HG03196 (cell line): ENCODE measurements around the gene CELF2.
A peak's percentile ranks its signal among the peaks of the same experiment; 100 is the strongest.

Source experiments
- ATAC-seq: cut with Tn5 transposase; IDR thresholded peaks from one replicate; pipeline ENCODE4 v1.9.1; 2021; ENCODE audit not compliant: unreplicated experiment

The CELF2 gene

DNA sequence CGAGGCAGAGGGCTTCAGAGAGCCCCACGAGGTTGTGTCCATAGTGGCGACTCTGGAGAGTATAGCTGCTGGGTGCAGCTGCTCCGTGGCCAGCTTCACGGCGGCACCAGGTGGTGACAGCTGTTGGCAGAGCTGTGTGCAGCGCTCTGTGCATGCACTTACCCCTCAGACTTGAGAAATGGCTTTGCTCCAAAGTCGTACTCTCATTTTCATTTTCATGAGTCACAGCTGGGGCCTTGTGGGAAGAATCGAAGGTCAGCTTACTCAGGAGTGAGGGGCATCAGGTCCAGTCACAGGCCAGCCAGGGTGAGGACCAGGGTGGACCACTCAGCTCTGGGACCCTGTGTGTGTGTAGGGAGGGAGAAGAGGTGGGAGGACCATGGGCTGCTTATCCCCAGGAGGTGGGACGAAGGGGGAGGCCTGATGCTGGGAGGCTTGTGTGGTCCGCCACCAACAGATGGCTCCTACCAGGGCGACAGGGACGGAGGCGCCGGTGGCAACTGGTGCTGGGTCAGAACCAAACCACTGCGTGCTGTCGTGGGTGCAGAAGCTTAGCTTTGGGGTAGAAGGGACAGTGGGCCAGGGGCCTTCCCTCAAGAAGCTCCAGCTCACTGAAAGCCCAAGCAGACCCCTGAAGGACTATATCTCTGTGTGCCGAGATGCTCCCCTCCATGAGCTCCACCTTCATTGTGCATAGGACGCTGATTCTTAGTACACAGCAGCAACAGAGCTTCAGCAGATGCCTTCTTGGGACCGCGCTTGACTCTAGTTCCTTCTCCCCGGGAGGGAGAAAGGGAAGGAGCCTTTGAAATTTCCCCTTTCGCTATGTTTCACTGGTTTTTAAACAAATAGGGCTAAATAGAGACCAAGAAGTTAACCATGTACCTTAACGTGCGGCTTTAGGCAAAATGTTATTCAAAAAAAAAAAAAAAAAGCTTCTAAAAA lies 225.0 kb downstream of the CELF2 start:
- ATAC-seq, result peak; percentile 61

DNA sequence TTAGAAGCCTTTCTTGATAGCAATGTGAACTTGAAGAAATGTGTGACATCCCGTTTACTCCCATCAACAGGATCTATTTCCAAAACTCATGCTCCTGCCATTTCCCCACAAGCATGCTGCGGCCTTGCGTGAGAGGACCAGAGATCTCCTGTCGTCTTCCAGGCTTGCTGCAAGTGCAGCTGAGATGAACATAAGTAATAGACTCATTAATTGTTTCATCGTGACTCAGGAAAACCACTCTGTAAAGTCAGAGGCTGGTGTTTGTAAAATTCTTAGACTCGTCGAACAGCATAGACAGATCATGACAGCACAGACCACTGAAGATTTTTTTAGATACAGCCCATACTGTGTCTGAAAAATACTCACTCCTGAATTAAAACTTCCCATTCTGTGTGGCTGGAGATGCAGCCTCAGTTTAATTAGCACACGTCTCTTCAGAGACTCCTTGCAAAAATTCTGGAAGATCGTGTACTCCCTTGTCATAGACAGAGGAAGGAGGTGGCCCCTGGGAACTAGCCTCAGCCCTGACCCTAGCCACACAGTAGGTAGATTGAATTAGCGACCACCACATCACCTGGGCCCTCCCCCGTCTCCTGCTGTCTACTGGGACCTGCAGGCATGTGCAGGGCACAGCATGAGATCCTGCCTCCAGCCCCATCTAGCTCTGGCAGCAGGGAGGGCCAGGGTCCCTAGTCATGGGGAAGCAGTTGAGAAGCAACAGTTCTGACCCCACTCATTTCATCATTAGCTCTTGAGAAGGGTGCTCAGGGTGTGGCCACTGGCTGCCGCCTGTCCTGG lies 226.0 kb downstream of the CELF2 start:
- ATAC-seq, result no peak

DNA sequence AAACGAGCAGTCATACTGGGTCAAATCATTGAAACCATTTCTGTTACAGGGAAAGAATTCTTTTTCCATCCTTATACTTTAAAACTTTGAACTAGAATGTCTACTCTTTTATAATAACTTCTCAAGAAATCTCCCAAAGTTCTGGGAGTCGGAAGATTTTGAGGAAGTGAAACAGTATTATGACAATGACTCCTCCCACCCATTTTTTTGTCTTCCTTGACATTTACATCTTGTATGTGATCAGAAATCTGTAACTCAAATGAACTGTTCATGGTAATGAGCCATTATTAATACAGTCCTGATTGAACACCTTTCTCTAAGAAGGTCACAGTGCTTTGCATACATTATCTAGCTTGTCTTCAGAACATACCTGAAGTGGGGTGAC lies 227.4 kb downstream of the CELF2 start:
- no peak for ATAC-seq

DNA sequence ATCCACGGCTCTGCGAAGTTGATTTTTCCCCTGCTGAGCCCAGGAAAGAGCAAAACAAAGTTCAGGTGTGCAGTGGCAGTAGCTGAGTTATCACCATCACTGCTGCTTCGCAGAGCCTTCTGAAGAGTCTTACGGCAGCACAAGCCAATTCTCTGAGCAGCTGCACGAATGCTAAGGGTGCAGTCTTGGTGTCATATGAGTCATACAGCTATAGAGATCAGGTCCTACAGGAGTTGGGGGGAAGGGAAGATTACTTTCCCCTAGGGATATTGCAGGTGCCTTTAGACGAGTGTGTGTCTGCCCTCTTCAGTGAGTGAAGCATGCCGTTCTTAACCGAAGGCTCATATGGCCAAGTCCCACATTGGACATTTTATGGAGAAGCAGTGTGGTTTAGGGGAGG lies 227.8 kb downstream of the CELF2 start:
- ATAC-seq, result peak; percentile 43

DNA sequence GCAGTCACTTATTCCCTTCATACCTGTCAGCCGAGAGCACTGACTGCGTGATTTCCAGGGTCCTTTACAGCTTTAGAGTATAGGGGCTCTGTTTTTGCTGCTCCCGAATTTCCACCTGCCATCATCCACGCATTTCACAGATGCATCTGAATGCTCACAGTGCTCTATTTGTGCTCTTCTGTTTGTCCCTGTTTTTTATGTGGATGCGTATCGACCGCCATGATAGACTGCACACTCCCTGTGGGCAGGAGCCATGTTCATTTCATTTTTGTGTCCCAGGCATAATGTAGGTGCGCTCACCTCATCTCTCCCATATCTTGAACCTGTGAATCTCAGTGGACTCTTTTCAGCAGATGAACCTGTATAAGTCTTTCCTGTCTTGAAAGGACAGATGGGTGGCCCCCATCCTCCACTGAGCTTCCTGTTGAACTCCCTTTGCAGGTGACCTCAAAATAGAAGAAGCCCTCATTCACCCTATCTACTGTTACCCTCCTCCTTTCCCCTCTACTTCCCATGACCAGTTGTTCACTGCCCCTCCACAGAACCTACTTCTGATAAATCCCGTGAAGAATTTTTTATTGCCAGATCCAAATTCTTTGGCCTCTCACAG lies 228.4 kb downstream of the CELF2 start:
- ATAC-seq, result no peak

DNA sequence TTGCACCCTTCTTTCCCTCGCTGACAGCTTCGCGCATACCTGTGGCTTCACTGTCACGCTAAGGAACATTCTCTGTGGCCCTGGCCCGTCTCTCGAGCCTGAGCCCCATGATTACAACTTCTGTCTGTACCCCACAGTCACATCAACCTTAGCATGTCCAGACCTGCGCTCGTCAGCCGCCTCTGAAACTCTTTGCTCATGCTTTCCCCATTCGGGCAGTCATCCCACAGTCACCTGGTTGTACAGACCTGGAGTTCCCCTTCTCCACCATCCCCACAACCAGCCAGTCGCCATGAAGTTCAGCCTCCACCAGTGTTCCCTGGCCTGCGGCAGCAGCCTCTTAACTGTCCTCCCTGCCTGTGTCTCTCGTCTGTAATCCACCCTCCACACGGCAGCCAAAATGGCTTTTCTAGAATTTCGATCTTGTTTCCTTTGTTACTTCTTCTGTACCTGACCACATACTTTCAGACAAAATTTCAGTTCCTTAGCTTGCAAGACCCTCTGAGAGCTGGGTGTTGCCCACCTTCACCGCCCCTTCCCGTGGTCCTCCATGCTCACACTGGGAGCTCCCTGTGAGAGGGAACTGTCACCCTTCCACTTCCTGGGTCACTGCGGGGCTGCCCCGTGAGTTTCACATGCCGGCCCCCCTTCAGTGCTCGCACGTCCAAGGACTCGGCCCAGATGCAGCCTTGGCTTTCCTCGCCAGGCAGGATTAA lies 229.2 kb downstream of the CELF2 start:
- ATAC-seq, result no peak

DNA sequence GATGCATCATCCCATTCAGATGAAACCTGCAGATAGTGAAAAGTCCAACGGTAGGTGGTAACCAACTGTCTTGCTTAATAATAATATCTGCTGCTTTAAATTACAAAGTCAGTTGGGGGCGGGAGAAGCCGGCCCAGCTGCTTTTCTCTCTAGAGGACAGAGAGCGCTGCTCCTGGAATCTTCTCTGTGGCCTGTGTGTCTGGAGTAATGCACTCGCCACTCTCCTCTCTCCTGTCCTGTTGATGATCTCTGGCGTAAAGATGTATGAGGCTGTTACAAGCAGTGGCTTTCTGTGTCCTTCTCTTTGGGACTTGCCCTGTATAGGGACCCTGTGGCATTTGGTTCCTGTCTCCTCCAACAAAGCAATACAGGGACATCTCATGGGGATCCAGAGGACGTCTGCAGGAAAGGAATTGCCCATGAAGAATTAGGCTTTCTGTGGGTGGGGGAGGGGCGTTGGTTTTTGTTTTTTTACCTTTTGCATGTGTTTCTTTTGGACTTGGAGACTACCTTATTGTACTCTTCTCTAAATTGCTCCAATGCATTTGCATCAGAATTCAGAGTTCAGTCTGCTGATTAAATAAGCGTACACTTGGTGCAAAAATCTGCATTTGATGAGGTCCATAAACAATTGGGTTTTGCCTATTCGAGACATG lies 231.6 kb downstream of the CELF2 start:
- no peak for ATAC-seq

DNA sequence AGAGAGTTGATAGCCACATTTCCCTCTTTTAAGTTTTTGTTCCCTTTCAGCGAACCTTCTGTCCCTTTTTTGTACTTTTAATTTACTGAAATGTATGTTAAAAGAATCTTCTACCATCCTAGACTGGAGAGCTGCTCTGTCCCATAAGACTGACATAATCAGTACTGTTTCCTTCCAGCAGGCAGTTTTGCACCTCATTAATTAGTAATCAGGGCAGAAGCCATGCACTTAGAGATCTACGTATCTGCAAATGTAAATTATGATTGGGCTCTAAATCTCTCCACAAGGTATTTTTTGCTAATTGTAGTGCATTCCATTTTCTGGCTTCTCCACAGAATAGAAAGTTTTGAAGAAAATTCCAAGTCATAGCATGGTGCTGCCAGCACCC lies 232.1 kb downstream of the CELF2 start:
- no peak for ATAC-seq

DNA sequence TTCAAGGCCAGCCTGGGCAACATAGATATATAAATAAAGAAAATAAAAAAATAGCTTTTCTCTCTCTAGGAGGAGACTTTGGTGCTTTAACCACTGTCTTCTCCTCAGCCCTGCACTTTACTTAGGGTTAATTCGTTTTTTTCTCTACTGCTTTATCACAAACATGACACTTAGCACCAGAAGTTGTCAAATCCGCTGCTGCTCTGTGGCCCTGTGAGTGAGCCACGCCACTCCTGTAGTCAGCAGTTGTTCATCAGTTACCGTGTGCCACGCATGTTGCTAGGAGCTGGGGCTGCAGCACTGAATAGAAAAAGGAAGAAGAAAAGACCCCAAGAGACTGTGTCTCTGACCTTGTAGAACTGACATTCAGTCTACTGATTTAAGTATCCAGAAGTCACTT lies 232.6 kb downstream of the CELF2 start:
- ATAC-seq, result no peak

DNA sequence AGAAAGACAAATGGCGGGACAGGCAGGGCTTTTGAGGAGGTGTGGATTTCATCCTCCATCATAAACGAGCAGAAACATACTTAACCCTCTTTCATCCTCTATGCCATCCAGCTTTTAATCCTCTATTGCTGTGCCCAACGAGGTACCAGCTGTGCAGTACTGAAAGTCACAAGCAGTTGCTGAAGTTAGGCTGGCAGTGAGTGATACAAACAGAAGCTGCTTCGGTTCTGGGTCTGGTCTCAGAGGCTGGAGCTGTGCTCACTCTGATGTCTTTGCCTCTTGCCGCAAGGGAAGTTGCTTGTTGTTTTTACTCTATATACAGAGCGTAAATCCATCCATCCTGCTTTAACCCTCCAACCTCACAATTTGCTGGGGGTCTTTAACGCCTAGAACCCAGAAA lies 235.2 kb downstream of the CELF2 start:
- ATAC-seq, result no peak

DNA sequence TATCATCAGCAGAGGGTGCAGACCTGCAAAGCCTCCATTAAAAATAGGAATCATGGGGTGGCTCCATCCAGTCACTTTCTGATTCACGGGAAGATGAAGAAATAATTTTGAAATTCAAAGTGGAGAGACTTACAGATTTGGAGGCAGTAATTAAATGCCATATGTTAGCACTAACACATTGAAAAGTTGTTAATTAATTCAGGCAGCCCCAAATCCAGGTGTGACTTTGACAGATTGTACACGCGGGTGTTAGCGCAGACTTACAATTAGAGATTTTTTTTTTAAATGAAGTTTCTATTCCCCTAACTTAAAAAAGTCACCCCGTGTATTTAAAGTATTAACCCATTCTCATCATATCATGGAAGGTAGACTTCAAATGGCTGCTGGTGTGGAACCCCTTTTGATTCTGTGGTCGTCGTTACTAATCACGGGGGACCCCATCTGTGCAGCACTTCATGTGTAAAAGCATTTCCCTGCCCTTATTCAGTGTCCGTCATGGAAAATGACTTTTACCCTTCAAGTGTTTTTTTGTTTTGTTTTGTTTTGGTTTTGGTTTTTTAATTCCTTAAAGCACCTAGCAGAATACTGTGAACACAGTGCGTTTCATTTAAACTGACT lies 235.8 kb downstream of the CELF2 start:
- no peak for ATAC-seq

DNA sequence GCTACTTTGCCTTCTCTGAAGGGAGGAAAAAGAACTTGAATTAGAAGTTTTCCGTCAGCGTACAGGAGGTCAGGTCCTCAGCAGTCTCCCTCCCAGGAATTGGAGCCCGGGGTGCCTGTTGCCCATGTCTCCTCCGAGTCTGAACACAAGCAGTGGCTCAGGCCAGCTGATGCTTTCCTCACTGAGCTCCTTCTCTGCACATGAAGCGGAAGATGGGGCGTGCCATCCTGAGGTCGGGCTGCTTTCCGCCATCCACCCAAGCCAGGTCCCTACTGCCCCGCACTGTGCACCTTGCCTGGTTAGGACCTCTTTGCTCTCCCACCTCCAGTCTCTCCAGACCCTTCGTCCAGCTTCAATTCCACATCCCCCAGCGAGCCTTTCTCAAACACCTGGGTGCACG lies 237.5 kb downstream of the CELF2 start:
- no peak for ATAC-seq

DNA sequence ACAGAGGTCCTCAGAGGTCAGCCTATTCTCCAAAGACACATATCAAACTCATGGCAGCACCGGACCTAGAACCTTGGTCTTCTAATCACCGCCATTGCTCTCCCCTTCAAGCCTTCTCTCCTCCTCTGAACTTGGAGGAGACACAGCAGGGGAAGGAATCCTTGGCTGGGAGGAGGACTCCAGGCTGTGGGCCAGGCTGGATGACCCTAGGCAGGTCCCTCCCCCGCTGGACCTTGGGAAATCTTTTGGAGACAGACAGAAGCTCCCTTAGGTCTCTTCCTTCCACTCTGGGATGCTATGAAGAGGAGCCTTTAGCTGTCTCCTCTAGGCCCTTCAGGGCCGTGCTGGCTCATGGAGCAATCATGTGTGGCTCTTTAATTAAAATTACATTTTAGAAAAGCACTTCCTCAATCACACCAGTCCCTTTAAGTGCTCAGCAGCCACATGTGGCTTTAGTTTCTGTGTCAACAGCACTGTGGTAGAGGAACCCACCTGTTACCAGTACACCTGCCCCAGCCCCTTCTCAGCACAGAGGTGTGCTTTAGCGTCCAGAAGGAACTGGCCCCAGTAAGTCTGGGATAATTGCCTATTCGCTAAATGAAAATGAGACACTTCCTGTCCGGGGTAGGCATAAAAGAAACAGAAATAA lies 238.2 kb downstream of the CELF2 start:
- no peak for ATAC-seq

DNA sequence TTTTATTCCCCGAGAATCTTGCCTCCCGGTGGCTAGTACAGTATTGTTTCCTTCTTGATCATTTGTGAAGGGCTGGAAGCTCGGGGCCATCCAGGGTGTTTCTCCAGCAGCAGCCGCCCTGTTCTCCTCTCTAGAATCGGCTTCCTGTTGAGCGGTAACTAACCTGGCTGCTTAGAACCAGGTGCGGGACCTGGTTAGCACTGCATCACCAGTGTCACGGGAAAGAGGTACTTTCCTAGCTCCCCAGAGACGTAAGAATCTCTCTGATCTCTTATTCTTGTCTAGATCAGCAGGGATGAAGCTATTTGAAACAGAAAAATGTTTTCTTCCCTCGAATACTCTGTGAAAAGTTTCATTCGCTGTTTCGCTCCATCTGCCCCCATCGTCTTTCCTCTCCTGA lies 239.2 kb downstream of the CELF2 start:
- no peak for ATAC-seq

DNA sequence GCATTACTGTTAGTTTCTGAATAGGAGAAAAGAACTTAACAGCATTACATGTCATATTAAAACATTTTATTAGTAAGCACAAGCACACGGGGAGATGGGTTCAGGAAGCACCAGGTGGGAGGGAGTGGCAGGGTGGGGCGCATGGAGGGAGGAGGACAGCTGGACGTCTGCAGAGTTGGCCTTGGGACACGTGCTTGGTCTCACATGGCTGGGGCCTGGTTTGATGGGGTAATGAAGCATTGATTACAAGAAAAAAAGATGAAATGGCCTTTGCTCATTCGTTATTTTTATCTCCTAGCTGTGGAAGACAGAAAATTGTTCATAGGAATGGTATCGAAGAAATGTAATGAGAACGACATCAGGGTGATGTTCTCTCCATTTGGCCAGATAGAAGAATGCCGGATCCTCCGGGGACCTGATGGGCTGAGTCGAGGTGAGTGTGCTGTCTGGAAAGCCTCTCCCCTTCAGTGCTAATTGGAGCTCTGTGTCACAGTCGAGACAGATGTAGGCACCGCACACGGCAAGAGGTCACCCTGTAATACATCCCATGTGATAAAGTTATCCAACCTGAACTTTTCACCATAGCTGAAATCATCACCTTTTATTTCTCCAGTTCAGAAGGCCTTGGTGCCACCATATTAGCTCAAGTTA lies 239.9 kb downstream of the CELF2 start:
- ATAC-seq, result no peak

DNA sequence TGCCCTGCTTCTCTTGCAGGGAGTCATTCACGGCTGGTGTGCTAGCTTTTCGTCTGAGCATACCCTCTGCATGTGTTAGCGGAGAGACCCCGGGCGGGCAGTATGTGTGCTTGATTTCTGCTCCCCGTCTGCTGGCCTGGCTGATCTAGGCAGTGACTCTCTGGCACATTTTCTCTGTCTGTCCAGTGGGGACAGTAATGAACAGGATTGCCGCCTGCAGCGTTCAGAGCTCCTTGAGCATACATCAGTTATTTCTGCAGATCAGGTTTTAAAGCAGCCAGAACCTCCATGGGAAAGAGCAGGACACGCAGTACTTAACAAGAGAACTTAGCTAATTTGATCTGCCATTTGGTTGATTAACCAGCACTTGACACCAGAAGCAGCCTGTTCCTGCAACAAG lies 242.5 kb downstream of the CELF2 start:
- ATAC-seq, result no peak

DNA sequence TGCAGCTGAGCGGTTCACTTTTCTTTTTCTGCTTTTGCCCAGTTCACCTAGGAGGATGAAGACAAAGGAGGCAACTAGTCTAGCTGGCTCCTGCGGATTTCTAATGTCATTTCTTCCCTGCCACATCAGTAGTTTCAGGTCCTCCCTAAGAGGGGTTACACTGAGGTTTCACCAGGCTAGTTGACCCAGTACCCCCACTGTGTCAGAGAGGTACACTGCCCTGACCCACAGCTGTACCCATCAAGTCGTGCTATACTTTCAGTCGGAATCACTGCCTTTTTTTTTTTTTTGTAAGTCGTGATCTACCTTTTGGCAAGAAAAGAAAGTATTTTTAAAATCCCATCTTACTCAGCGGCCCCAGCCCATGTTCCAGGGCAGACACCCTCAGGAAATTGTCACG lies 243.5 kb downstream of the CELF2 start:
- ATAC-seq, result no peak

DNA sequence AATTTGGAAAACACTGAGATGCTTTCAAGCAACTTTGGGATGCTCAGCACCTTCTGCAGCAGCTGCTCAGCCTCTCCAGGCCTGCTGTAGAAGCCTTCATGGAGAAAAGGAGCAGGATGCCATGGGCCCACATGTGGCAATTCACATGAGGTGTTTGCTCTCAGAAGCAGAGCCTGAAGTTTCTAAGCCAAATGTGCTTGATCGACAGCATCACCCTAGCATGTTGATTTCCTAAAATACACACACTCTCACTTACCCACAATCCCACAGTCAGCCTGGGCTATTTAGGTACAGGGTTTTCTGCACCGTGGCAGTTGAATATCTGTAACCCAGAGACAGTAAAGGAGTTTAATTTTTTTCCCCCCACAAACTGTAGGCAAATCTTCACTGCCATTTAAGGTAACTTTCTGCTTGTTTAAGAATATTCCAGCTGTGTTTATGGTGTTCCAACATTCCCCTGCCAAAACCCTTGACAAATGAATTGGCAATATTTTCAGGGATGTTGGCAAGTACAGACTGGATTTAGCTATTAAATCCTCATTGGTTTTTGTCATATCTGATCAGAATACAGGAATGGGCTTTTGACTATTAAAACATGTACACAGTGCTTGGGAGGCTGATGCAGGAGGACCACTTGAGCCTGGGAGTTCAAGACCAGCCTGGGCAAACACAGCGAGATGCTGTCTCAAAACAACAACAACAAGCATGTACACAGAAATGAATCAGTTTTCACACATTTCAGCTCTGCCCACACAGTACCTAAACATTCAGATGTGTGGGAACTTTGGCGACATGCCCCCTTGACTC lies 244.2 kb downstream of the CELF2 start:
- no peak for ATAC-seq
